ENCODE results near the gene POLRMT. TPM values are rescaled to one million over a fixed set of nuclear protein-coding genes. Genes with fewer than 3 reads are reported as not detected.
"Not testable (repeated sequence)": the region's sequence is repeated elsewhere in the genome, so short reads cannot be mapped to it uniquely, and the experiment has no call there.

The POLRMT gene
- polyA plus RNA-seq, 1 experiment = 15.5 TPM

DNA sequence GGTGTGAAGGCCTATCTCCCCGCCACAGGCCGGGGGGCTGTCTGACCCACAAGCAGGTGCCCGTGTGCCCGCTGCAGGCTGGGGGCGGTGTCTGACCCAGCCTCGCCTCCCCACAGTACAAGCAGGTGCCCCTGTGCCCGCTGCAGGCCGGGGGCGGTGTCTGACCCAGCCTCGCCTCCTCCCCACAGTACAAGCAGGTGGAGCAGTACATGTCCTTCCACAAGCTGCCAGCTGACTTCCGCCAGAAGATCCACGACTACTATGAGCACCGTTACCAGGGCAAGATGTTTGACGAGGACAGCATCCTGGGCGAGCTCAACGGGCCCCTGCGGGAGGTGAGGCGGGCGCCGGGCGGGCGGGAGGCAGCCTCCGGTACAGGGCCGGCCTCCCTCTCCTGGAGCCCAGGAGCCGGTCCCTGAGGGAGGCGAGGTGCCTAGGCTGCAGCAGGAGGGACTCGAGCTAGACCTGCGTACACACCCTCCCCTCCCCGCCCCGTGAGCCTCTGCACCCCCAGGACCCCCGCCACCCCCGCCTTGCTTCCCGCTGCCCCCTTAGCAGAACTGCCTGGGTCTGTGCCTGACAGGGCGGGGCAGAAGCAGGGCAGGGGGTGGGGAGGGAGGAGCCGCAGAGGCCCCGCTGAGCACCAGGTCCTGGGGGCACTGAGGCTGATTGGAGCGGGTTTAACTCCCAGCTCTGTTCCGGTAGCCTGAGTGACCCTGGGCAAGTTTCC is 23.1 kb downstream of the POLRMT start:
- peak overlapping the region; percentile 87 for H3K27ac ChIP-seq (ENCODE audit: low read depth, low read length)
- no peaks in the 10 kb centered on the region for H3K27me3 ChIP-seq (ENCODE audit: control insufficient read depth, insufficient read depth, low read length)
- TF ChIP-seq, protein P1, sequence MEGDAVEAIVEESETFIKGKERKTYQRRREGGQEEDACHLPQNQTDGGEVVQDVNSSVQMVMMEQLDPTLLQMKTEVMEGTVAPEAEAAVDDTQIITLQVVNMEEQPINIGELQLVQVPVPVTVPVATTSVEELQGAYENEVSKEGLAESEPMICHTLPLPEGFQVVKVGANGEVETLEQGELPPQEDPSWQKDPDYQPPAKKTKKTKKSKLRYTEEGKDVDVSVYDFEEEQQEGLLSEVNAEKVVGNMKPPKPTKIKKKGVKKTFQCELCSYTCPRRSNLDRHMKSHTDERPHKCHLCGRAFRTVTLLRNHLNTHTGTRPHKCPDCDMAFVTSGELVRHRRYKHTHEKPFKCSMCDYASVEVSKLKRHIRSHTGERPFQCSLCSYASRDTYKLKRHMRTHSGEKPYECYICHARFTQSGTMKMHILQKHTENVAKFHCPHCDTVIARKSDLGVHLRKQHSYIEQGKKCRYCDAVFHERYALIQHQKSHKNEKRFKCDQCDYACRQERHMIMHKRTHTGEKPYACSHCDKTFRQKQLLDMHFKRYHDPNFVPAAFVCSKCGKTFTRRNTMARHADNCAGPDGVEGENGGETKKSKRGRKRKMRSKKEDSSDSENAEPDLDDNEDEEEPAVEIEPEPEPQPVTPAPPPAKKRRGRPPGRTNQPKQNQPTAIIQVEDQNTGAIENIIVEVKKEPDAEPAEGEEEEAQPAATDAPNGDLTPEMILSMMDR (IDR thresholded peaks at IDR 0.05; ENCODE audit: low read depth, low read length) = no peak
- H3K9me3 ChIP-seq (ENCODE audit: control insufficient read depth, insufficient read depth, low read length) = no peaks in the 10 kb centered on the region; the same call in 1 of the 2 replicates
- no peak for DNase-seq (ENCODE audit: low read depth, low spot score)
- ChIA-PET POLR2A (no interaction called here), CTCF (no interaction called here)
- no peak overlapping the region for H3K4me3 ChIP-seq (ENCODE audit: low read depth, low read length)

DNA sequence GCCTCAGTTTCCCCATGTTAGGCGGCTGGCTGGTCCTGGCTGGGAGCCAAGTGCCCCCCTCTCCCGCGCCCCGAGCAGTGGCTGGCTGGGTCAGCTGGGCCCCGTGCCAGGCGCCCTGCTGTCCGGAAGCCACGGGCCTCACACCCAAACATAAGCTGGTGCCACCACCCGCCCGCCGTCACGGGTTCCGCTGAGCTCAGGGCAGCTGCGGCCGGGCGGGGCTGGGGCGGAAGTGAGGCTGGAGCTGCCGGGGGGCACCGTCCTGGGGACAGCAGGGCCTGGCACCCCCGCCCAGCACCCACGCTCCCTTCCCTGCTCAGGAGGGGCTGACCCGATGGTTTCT is 24.4 kb downstream of the POLRMT start:
- DNase-seq (ENCODE audit: low read depth, low spot score) = no peak
- Histone ChIP-seq H3K9me3 (ENCODE audit: control insufficient read depth, insufficient read depth, low read length) (no peaks in the 10 kb centered on the region; the same call in 1 of the 2 replicates), H3K4me3 (ENCODE audit: low read depth, low read length) (no peak overlapping the region), H3K27me3 (ENCODE audit: control insufficient read depth, insufficient read depth, low read length) (no peaks in the 10 kb centered on the region), H3K27ac (ENCODE audit: low read depth, low read length) (no peak overlapping the region)
- ChIA-PET POLR2A (no interaction called here), CTCF (no interaction called here)
- TF ChIP-seq, protein P1 (IDR thresholded peaks at IDR 0.05; ENCODE audit: low read depth, low read length) = no peak

DNA sequence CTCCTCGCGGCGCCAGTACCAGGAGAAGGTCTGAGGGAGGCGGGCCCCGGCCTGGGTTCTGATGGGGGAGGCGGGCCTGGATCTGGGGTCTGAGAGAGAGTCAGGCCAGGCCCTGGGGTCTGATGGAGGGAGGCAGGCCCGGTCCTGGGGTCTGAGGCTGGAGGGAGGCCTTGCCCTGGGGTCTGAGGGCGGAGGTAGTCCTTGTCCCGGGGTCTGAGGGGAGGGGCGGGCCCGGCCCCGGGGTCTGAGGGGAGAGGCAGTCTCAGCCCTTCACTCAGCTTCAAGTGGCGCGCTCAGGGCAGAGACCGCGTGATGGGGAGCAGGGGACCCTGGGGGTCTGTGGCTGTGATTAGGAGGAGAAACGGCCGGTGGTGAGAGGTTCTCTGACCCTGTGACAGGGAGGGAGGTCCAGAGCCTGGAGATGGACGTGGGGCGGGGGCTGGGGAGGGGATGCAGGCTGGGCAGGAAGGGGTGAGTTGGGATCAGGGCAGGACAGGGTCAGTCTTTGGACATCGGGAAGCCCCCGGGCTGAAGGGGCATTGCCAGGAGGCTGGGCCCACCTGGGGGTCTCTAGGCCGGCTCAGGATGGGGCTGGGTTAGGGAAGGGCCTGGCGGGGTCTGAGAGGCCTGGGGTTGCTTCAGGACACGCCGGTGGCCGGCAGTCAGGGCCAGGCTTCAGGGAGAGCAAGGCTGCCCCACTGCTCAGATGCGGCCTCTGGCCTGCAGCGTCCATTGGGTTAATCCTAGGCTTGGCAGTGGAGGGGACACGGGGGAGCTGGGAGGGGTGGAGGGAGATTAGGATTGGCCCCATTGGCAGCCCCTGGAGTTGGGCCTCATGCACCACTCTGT is 25.0 kb downstream of the POLRMT start:
- TF ChIP-seq, protein P1 (IDR thresholded peaks at IDR 0.05; ENCODE audit: low read depth, low read length) = no peak
- Histone ChIP-seq H3K27me3 (ENCODE audit: control insufficient read depth, insufficient read depth, low read length) (no peaks in the 10 kb centered on the region), H3K4me3 (ENCODE audit: low read depth, low read length) (no peak overlapping the region), H3K27ac (ENCODE audit: low read depth, low read length) (no peak overlapping the region), H3K9me3 (ENCODE audit: control insufficient read depth, insufficient read depth, low read length) (no peaks in the 10 kb centered on the region; the same call in 1 of the 2 replicates)
- no peak for DNase-seq (ENCODE audit: low read depth, low spot score)
- CTCF ChIA-PET = no interaction called here
- POLR2A ChIA-PET = no interaction called here

DNA sequence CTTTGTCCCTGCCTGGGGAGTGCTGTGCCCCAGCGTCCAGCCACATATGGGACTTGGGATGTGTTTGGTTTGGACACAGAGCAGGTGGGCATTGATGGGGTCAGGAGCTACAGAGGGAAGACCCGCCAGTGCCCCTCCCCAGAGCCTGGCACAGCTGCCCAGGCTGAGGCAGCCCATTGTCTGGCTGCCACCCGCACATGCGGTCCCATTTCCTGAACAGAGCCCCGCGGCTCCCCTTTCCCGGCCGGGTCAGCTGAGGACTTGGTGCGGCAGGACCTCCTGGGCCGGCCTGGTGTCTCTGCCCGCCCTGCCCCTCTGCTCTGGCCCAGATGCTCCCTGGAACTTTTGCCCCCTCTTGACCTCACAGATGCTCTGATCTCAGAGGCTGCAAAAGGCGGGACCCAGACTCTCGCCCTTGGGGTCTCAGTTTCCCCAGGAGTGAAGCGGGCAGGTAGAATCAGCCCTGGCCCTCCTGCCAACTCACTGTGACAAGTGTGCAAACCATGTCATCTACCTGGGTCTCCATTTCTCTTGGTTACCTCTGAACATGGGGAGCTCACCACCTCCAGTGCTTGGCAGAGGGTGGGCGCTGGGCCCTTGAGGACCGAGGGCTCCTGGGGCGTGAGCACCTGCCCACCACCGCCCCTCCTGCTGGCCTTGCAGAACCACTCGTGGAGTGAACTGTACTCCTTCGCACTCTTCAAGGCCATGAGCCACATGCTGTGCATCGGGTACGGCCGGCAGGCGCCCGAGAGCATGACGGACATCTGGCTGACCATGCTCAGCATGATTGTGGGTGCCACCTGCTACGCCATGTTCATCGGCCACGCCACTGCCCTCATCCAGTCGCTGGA is 25.8 kb downstream of the POLRMT start:
- Histone ChIP-seq H3K9me3 (ENCODE audit: control insufficient read depth, insufficient read depth, low read length) (no peaks in the 10 kb centered on the region; the same call in 1 of the 2 replicates), H3K4me3 (ENCODE audit: low read depth, low read length) (no peak overlapping the region), H3K27me3 (ENCODE audit: control insufficient read depth, insufficient read depth, low read length) (no peaks in the 10 kb centered on the region), H3K27ac (ENCODE audit: low read depth, low read length) (no peak overlapping the region)
- TF ChIP-seq, protein P1 (IDR thresholded peaks at IDR 0.05; ENCODE audit: low read depth, low read length) = no peak
- DNase-seq (ENCODE audit: low read depth, low spot score) = no peak
- ChIA-PET CTCF (no interaction called here), POLR2A (no interaction called here)

DNA sequence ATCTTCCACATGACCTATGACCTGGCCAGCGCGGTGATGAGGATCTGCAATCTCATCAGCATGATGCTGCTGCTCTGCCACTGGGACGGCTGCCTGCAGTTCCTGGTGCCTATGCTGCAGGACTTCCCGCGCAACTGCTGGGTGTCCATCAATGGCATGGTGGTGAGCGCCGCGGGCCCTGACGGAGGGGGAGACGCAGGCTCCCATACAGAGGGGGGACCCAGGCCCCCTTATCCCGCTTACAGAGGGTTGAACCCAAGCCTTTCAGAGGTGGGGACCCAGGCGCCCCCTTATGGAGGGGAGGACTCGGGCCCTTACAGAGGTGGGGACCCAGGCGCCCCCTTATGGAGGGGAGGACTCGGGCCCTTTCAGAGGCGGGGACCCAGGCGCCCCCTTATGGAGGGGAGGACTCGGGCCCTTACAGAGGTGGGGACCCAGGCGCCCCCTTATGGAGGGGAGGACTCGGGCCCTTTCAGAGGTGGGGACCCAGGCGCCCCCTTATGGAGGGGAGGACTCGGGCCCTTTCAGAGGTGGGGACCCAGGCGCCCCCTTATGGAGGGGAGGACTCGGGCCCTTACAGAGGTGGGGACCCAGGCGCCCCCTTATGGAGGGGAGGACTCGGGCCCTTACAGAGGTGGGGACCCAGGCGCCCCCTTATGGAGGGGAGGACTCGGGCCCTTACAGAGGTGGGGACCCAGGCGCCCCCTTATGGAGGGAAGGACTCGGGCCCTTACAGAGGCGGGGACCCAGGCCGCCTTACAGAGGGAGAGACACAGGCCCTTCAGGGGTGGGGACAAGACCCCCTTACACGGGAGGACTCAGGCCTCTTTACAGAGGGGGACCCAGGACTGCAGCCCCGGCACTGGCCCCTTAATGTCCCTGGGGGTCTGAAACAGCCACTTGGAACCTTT is 28.0 kb downstream of the POLRMT start:
- H3K4me3 ChIP-seq (ENCODE audit: low read depth, low read length); POLR2A ChIA-PET; H3K27ac ChIP-seq (ENCODE audit: low read depth, low read length); CTCF ChIA-PET; DNase-seq (ENCODE audit: low read depth, low spot score); H3K27me3 ChIP-seq (ENCODE audit: control insufficient read depth, insufficient read depth, low read length): not testable (repeated sequence)
- H3K9me3 ChIP-seq (ENCODE audit: control insufficient read depth, insufficient read depth, low read length) = peaks cover 12% of the 10 kb centered on the region; the same call in 1 of the 2 replicates
